K562 (cell line): ENCODE results near the gene STRN3. TPM values are rescaled to one million over a fixed set of nuclear protein-coding genes. Genes with fewer than 3 reads are reported as not detected.
A peak's percentile ranks its signal among the peaks of the same experiment; 100 is the strongest.

Experiments used
- ATF1 ChIP-seq, 2 experiments: fragments of 450-650 bp in 1 of 2; IDR thresholded peaks; 2 replicates each; pipeline ENCODE4 v1.6.1; 2016; ENCODE audit warnings: missing compliant biosample characterization in 1 of 2, missing genetic modification characterization in 1 of 2
- BCL6 ChIP-seq: fragments of 250-450 bp; sonication (Bioruptor Pico); IDR thresholded peaks from 2 replicates; pipeline ENCODE4 v1.4.0; 2020
- CAMTA2 ChIP-seq: fragments of 250-450 bp; sonication (Bioruptor Pico); conservative IDR thresholded peaks from 2 replicates; pipeline ENCODE4 v1.5.1; 2022
- ELF1 ChIP-seq: fragments of 200-800 bp; sonication (Bioruptor generic); IDR thresholded peaks from 2 replicates; pipeline ENCODE4 v1.6.1; 2016; ENCODE audit warnings: missing genetic modification characterization, missing compliant biosample characterization
- ELK3 ChIP-seq: fragments of 450-650 bp; formaldehyde crosslinking; IDR thresholded peaks from 2 replicates; pipeline ENCODE4 v1.4.0; 2020; ENCODE audit warnings: mild to moderate bottlenecking
- FOXK1 ChIP-seq: sonication (generic); formaldehyde crosslinking; IDR thresholded peaks from 2 replicates; pipeline ENCODE4 v1.8.0; 2022; ENCODE audit warnings: missing genetic modification reagents, mild to moderate bottlenecking, borderline replicate concordance
- GATAD2B ChIP-seq: fragments of 450-650 bp; IDR thresholded peaks from 2 replicates; pipeline ENCODE4 v1.6.1; 2017; ENCODE audit warnings: mild to moderate bottlenecking, borderline replicate concordance
- HLTF ChIP-seq: fragments of 450-650 bp; IDR thresholded peaks from 2 replicates; pipeline ENCODE4 v1.6.1; 2016
- NONO ChIP-seq, 2 experiments: fragments of 200-400 bp in 1 of 2; fragments of 450-650 bp in 1 of 2; formaldehyde crosslinking in 1 of 2; IDR thresholded peaks; 2 replicates each; pipeline ENCODE4 v1.6.1; 2017; ENCODE audit warnings: low read depth in 2 of 2, mild to moderate bottlenecking in 2 of 2, moderate library complexity in 2 of 2, low read length in 1 of 2
- PTBP1 ChIP-seq: fragments of 200-400 bp; formaldehyde crosslinking; IDR thresholded peaks from 2 replicates; pipeline ENCODE4 v1.6.1; 2017; ENCODE audit warnings: low read depth, low read length
- RBM39 ChIP-seq: fragments of 200-400 bp; formaldehyde crosslinking; optimal IDR thresholded peaks from 2 replicates; pipeline ENCODE3; 2018; ENCODE audit warnings: low read depth, low read length
- RREB1 ChIP-seq: fragments of 250-450 bp; sonication (Bioruptor Pico); IDR thresholded peaks from 2 replicates; pipeline ENCODE4 v1.4.0; 2020
- SAFB2 ChIP-seq: fragments of 200-400 bp; formaldehyde crosslinking; IDR thresholded peaks from 2 replicates; pipeline ENCODE4 v1.6.1; 2018; ENCODE audit warnings: borderline replicate concordance, low read length, low read depth, moderate library complexity; ENCODE audit not compliant: severe bottlenecking
- SMAD1 ChIP-seq: fragments of 150-350 bp; IDR thresholded peaks from 2 replicates; pipeline ENCODE4 v1.6.1; 2014; ENCODE audit warnings: low read length, low read depth; ENCODE audit not compliant: partially characterized antibody
- ZBTB11 ChIP-seq, 3 experiments: fragments of 200-800 bp in 1 of 3; fragments of 250-450 bp in 1 of 3; fragments of 450-650 bp in 1 of 3; sonication (Bioruptor Pico) in 1 of 3; sonication (Bioruptor generic) in 1 of 3; formaldehyde crosslinking in 1 of 3; IDR thresholded peaks; 2 replicates each; pipeline versions ENCODE4 v1.6.1 to v1.8.0; 2016 to 2022; ENCODE audit warnings: mild to moderate bottlenecking in 2 of 3, missing genetic modification characterization in 2 of 3, missing compliant biosample characterization in 1 of 3, moderate library complexity in 1 of 3
- ZNF175 ChIP-seq: fragments of 200-800 bp; sonication (Bioruptor generic); IDR thresholded peaks from 2 replicates; pipeline ENCODE4 v1.6.1; 2016; ENCODE audit warnings: low read depth, mild to moderate bottlenecking, missing genetic modification characterization, missing compliant biosample characterization
- ZNF232 ChIP-seq: sonication (generic); formaldehyde crosslinking; IDR thresholded peaks from 2 replicates; pipeline ENCODE4 v1.8.0; 2022; ENCODE audit warnings: mild to moderate bottlenecking, missing genetic modification reagents
- polyA plus RNA-seq, 8 experiments: library from polyadenylated mRNA; depleted of rRNA in 4 of 8; stranded (reverse) in 5 of 8; unstranded in 3 of 8; fragments of >200 nt; fragmentation: Nextera tagmentation in 2 of 8; fragmentation: Illumina TruSeq in 1 of 8; extraction: Ambion mirVana in 2 of 8; extraction: Trizol in 1 of 8; gene quantifications; 2 replicates each; pipeline versions ENCODE4 v1.2.1 to v1.2.3, GENCODE V29; 2011 to 2014; ENCODE audit warnings: inconsistent platforms in 1 of 8, missing spikeins in 1 of 8
- total RNA-seq, 7 experiments: library from RNA; depleted of rRNA in 6 of 7; stranded (reverse); fragments of >200 nt in 6 of 7; fragmentation: Illumina TruSeq in 2 of 7; extraction: Trizol in 2 of 7; gene quantifications; 2 replicates each; pipeline versions ENCODE4 v1.2.1 to v1.2.3, GENCODE V29; 2011 to 2021; ENCODE audit warnings: low replicate concordance in 1 of 7

STRN3 gene
- total and polyA plus RNA-seq, 9 of the 15 experiments (the other 6 are each of a cell fraction or from before 2014, with no cell fraction given) = 5.9 to 29.1 (median 16.0) TPM

GRCh38 chr14:31026450-31027235, 464 bp upstream of the STRN3 start (continued):
- peak in 1 of 3 experiments; percentile 50; a peak in 1 of 6 replicates for TF ChIP-seq ZBTB11 (CRISPR knock-in tag; IDR thresholded peaks at IDR 0.05)
- TF ChIP-seq ELK3 (CRISPR knock-in tag) = no peak
- TF ChIP-seq SMAD1 = peak; percentile 91
- TF ChIP-seq PTBP1 = no peak
- no peak for TF ChIP-seq ATF1 (CRISPR knock-in tag; IDR thresholded peaks at IDR 0.05)
- TF ChIP-seq ATF1 (tag; IDR thresholded peaks at IDR 0.05) = peak; percentile 36; the same call in 1 of the 2 replicates
- no peak for TF ChIP-seq HLTF
- no peak for TF ChIP-seq RBM39
- no peak for TF ChIP-seq SAFB2
- TF ChIP-seq BCL6 (CRISPR knock-in tag) = no peak
- TF ChIP-seq ELF1 (tag) = no peak; the same call in 1 of the 2 replicates
- TF ChIP-seq NONO (IDR thresholded peaks at IDR 0.05; ENCODE audit: low read depth in 2 of 2, low read length in 1 of 2) = no peak
- TF ChIP-seq FOXK1 (CRISPR knock-in tag) = no peak
- TF ChIP-seq RREB1 = no peak
- no peak for TF ChIP-seq GATAD2B
- TF ChIP-seq CAMTA2 (CRISPR knock-in tag) = no peak
- no peak for TF ChIP-seq ZNF175
- no peak for TF ChIP-seq ZNF232 (CRISPR knock-in tag)
